NCI-H1694 treated with DMSO at 0.1 percent for 48 hours (cell line): ENCODE results near the gene PPM1E.
A peak's percentile ranks its signal among the peaks of the same experiment; 100 is the strongest.

Experiments used
- DNase-seq: peaks from one replicate; lab custom pipeline; 2025; lab: John Stamatoyannopoulos, UW

PPM1E gene

DNA sequence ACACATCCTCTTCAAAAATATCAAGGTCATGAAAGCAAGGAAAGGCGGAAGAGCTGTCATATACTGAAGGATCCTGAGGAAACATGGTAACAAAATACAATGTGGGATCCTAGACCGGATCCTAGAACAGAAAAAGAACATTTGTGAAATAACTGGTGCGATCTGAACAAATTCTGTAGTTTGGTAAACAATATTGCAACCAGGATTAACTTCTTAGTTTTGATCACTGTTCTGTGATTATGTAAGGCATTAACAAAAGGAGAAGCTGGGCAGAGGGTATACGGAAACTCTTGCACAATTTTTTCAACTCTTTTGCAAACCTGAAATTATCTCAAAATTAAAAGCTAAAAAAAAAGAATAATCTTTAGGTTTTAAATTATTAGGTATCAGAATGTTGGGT is 241.3 kb downstream of the PPM1E start:
- no peak for DNase-seq

DNA sequence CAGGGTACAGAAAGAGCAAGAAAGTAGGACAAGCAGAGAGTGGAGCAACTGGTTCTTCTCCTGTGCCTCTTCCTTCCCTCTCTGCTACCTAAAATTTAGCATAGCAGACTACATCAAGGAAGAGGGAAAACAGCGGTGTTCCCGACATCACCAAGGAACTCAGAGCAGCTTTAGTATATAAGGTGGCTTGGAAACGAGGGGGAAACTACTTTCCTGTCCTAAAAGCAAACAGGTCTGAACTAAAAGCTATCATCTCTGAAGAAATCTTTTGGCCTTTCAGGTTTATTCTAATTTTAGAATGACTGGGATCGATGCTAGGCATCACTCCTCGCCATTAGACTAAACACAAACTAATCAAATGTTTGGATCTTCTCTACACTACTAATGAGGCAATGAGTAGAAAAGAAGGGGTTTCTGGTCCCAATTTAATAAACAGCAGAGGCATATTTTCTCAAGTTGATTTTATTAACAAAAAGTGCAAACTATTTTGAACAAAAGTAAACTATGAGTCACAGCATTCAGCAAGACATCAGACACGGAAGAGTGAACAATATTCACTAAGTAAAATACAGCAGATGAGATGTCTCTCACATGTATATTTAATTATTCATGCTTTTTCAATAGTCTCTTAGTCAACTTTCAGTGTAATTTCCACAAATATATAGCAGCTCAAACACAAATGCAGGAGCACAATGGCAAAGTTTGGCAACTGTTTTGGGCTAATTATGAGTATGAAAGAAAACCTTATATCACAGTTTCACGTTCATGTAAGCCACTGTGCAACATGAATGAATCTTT is 242.3 kb downstream of the PPM1E start:
- no peak for DNase-seq

DNA sequence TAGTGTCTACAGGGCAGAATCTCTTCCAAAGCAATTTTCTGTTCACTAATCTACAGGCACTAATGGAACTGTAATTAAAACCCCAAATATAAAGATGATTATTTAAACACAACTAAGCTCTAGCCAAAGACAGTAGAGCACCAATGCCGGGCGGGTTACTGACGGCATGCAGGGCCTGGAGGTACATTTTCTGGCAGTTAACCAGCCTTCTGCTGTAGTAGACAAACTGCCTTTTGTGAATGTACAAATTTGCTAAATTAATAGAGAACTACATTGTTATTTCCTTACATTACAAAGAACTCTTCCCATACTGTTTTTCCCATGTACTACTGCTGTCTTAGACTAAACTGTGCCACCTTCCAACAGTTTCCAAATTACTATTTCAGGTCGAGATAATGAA is 243.2 kb downstream of the PPM1E start:
- DNase-seq = no peak

DNA sequence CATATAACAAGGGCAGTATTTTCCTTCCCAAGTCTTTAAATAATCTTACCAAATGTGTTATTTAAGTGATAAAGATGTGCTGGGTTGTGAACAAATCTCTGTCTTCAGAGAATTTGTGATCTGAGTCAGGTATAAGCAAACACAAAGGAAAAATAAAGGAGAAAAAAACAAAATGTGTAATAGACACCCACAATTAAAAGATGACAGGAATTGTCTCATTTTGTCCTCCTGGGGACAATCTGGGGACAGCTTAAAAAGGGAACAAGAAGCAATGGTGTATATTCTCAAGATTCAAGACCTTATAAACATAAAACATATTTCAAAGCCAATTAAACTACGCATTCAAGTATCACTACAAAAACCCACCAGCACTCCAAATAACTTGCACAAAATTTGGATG is 243.8 kb downstream of the PPM1E start:
- DNase-seq = no peak

DNA sequence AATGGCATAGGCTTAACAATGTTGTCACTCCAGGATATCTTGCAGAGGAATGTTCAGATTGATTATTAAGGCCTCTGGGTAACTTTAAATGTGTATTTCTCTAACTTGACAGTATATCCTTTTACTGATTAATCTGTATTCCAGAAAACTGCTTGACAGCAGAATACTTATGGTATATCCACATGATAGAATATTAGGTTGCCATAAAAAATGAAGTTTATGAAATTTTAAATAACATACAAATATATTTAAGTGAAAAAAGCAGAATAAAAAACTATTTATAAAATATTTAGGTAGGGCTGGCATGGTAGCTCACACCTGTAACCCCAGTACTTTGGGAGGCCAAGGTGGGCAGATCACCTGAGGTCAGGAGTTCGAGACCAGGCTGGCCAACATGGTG is 244.4 kb downstream of the PPM1E start:
- no peak for DNase-seq

DNA sequence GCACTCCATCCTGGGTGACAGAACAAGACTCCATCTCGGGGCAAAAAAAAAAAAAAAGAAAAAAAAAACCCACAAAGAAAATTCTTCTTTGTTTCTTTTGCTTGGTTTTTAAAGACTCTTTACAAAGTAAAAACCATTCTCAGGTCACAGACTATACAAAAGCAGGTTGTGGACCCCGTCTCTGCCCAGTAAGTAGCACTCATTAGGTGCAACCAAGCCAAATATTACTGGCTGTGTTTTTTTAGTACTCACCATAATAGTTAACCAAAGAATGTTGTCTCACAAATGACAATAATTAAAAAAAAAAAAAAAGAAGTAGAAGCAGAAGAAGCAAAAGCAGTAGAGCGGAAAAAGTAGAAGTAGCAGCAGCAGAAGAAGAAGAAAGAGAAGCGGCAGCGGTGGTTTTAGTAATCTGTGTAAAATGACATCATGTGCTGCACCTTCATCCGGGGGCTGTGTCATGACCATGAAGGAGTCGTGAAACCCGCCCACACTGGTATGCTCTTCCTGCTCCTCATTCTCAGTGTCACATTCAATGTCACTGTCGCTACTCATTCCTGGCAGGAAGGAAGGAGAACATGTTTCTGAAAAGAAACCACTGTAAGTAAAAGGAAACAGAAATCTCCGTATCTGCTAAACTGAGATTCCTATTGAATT is 245.6 kb downstream of the PPM1E start:
- DNase-seq = no peak

DNA sequence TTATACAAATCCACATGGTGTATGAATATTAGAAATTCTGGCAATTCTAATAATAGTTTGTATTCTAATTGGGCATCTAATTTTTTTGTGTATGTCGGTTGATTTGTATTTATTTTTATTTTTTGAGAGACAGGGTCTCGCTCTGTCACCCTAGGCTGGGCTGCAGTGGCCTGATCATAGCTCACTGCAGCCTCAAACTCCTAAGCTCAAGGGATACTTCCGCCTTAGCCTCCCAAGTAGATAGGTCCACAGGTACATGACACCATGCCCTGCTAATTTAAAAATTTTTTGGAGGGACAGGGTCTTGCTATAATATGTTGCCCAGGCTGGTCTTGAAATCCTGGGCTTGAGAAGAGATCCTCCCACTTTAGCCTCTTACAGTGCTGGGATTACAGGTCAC is 246.5 kb downstream of the PPM1E start:
- DNase-seq = no peak

DNA sequence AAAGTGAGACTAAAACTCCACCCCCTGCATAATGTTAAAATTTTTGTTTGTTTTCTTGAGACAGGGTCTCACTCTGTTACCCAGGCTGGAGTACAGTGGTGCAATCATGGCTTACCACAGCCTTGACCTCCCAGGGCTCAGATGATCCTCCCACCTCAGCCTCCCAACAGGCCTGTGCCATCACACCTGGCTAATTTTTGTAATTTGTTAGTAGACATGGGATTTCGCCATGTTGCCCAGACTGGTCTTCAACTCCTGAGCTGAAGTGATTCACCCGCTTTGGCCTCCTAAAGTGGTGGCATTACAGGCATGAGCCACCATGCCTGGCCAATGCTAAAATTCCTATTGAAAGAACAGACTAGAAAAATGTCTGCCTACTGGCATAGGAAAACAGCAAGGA is 247.2 kb downstream of the PPM1E start:
- no peak for DNase-seq

DNA sequence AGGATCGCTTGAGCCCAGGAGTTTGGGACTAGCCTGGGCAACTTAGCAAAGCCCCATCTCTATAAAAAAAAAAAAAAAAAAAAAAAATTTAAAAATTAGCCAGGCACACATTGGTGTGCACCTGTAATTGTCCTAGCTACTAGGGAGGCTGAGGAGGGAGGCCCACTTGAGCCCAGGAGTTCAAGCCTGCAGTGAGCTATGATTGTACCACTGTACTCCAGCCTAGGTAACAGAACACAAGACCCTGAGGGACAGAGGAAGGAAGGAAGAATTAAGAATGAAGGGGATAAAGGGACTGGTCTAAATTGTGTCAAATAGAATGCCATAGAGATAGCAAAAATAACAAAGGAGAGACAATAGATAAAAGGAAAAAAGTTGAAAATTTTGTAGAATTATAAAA is 248.2 kb downstream of the PPM1E start:
- no peak for DNase-seq

DNA sequence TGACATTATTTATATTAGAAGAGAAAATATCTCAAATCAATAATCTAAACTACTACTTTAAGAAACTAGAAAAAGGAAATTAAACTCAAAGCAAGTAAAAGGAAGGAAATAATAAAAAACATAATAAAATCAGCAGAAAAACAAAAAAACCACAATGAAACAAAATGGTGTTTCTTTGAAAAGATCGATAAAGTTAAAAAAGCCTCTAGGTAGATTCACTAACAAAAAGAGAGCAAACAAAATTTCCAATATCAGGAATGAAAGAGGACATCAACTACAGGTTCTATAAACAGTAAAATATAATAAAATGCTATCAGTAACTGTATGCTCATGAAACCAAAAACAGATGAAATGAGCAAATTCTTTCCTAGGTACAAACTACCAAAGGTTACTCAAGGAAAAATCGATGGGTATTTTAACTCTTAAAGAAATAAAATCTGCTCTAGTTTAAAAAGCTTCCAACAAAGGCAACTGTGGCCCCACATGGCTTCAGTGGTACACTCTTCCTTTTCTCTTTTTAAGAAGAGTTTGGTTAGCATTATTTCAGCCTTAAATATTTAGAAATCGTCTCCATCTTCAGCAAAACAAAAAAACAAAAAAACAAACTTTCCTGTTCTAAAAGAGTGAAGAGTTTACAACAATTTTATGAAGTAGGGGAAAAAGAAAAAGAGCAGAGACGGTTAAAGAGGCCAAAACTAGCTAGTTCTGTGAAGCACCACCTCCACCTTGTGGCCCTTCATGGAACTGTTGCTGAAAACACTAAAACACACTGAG is 248.9 kb downstream of the PPM1E start:
- peak; percentile 57 for DNase-seq

DNA sequence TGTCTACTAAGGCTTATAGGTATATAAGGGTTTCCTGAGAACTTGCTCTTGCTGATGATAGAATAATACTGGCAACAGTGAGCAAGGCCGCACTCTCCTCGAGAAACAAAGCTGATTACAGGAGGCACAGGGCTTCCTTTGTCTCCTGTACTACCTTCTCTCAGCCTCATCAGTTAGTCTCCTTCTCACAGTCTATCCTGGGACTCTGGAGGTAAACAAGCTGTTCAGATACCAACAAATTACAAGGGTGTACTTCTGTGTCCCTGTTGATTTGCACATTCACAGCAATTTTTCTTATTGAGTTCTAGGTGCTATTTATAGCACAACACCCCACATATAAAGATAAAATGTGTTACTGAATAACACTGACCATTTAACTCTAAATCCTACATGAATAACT is 252.3 kb downstream of the PPM1E start:
- DNase-seq = no peak

DNA sequence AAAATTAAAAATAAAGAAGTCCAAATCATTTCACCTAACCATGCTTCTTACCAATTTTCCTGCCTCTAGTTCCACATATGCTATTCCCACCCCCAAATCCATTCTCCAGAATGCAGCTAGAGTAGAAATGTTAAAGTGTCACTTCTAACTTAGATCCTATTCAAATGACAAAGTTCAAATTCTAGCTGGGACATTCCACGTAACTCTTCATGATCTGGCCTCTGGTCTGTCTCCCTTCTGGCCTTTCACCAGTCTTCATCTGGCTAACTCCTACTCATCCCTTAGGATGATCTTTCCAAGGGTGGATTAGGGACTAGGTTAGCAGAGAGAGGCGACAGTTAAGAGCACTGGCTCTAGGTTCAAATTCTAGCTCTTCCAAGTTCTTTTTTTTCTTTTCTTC is 253.1 kb downstream of the PPM1E start:
- DNase-seq = no peak

DNA sequence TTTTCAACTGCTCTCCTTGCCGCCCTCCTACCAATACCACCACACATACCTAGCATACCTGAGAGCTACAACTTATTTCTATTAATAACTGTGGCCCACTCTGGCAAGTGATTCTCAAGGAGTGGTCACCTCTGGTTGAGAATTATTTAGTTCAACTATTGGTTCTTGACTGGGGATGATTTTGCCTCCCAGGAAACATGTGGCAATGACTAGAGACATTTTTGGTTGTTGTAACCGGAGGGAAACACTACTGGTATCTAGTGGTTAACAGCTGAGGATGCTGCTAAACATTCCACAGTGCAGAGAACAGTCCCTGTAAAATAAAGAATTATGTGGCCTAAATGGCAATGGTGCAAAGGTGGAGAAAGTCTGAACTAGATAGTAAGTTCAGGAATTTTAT is 254.4 kb downstream of the PPM1E start:
- DNase-seq = no peak

DNA sequence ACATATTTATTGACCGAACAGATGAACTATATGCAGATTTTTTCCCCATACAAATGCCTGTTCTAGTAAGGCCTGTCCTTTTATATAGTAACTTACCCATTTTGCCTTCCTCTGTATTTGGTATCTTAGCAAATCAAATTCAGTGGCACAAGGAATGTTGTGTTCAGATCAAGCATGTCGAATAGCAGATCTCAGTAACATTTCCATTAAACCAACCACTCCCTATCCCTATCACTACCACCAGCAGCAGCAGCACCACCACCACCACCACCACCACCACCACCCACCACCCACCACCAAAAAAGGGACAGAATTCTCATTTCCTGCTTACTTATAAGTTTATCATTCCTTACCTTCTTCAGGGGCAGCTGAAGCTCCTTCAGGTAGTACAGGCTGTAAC is 256.3 kb downstream of the PPM1E start:
- no peak for DNase-seq

DNA sequence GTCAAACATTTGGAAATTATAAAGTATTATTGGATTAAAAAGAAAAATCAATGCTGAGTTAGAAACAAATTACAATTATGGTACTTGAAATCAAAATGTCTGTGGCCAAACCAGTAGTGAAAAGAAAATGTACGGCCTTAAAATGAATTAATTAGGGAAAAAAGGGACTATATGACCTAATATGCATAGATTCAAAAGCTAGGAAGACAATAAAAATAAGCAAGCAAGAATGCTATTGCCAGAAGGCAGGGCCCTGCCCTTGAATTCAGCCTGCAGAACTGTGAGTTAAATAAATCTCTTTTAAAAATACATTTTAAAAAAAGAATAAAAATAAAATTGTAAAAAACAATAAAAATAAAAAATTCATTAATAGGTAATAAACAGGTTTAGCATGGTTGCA is 262.4 kb downstream of the PPM1E start:
- no peak for DNase-seq

DNA sequence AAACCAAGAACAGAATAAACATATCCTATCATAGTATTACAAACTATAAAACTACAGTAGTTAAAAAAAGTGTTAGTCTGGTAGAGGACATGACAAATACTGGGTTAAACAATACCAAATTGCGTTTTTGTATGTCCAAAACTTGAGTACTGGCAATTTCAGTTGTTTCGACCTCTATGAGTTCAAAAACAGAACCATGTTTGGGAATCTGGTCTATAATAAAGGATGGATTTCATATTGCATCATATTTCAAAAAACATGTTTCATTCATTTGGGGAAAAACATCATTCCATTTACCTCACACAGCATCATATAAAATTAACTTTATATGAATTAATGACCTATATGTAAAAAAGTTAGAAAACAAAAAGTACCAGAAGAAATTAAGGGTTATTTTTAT is 269.3 kb downstream of the PPM1E start:
- DNase-seq = no peak

DNA sequence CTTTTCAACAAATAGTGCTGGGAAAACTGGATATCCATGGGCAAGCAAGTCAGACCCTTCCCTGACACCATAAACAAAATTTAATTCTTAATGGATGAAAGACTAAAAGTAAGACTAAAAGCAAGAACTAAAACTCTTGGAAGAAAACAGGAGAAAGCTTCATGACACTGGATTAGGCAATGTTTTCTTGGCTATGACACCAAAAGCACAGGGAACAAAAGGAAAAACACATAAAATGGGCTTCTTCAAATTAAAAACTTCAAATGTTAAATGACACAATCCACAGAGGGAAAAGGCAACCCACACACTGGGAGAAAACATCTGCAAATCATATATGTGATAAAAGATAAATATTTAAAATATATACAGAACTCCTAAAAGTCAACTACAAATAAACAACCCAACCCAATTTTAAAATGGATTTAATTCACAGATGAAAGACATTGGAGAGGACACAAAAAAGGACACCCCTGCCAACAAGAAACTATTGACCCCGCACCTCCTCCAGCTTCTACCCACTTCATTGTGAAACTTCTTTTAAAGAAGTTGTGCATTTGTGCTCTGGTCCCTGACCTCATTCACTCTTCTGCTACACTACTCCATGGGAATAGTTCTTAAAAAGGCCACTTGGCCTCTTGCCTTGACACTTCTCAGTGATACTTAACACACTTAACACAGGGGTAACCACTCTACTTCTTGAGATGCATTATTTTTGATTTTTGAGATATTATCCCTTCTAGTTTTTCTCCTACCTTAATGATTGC is 270.7 kb downstream of the PPM1E start:
- DNase-seq = no peak

DNA sequence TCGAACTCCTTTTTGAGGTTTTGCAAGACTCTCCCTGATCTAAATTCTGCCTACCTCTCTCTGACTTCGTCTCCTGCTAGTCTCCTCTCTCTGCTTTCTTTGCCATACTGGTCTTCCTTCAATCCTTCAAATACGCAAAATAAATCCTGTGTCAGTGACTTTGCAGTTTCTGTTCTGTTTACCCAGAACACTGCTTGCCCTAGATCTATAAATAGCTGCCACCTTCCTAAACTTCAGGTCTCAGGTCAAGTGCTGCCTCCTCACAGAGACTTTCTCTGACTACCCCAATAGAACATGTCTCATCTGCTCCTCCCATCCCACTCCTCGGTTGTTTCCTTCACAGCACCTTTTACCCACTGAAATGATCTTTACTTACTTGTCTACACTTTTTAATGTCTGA is 272.1 kb downstream of the PPM1E start:
- DNase-seq = no peak

DNA sequence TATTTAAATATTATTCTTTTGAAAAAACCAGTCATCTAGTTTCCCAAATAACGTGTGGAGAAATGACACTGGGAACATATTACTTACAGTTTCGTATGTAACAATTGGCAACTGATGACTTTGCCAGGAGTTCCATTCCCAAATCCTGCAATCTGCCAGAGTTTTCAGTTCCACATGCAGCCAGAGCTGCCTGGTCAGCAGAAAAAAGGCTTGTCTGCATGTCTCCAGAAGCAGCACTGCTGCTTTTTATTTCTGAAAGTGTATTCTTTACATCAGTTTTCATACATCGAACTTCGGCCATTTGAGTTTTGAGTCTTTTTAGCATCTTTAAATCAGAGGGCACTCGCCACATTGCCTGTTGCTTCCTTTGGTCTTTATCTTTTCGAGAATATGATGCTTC is 272.7 kb downstream of the PPM1E start:
- no peak for DNase-seq

DNA sequence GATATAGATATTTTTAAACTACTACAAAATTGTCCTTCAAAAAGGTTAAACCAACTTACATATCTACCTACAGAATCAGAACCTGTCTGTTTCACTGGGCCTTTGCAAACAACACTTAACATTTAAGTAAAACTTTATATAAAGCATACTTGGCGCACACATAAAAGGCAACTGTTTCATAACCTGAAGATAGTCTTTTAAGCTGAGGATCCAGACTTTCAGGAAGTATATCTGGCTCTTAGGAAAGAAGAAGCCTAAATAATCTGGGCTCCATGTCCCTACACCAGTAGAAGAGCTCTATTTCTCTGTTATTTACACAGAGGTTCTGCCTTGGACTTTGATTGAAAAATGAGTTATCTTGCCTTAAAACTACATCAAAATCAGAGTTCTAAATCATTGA is 275.2 kb downstream of the PPM1E start:
- DNase-seq = no peak
